HG02852 (cell line): Measurements from ENCODE around the gene STH.

Experiments used
- ATAC-seq: cut with Tn5 transposase; IDR thresholded peaks from one replicate; pipeline ENCODE4 v1.9.1; 2021; ENCODE audit warnings: mild to moderate bottlenecking, moderate library complexity; ENCODE audit not compliant: unreplicated experiment

STH gene

DNA sequence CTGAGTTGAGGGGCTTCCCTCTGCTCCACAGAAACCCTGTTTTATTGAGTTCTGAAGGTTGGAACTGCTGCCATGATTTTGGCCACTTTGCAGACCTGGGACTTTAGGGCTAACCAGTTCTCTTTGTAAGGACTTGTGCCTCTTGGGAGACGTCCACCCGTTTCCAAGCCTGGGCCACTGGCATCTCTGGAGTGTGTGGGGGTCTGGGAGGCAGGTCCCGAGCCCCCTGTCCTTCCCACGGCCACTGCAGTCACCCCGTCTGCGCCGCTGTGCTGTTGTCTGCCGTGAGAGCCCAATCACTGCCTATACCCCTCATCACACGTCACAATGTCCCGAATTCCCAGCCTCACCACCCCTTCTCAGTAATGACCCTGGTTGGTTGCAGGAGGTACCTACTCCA lies 26.0 kb downstream of the STH start:
- ATAC-seq, result no peak

- no peak for ATAC-seq
Observed at GRCh38 chr17:46025510-46026165, 26.6 kb downstream of the STH start.

DNA sequence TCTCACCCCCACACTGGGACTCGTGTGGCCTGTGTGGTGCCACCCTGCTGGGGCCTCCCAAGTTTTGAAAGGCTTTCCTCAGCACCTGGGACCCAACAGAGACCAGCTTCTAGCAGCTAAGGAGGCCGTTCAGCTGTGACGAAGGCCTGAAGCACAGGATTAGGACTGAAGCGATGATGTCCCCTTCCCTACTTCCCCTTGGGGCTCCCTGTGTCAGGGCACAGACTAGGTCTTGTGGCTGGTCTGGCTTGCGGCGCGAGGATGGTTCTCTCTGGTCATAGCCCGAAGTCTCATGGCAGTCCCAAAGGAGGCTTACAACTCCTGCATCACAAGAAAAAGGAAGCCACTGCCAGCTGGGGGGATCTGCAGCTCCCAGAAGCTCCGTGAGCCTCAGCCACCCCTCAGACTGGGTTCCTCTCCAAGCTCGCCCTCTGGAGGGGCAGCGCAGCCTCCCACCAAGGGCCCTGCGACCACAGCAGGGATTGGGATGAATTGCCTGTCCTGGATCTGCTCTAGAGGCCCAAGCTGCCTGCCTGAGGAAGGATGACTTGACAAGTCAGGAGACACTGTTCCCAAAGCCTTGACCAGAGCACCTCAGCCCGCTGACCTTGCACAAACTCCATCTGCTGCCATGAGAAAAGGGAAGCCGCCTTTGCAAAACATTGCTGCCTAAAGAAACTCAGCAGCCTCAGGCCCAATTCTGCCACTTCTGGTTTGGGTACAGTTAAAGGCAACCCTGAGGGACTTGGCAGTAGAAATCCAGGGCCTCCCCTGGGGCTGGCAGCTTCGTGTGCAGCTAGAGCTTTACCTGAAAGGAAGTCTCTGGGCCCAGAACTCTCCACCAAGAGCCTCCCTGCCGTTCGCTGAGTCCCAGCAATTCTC lies 27.4 kb downstream of the STH start:
- no peak for ATAC-seq

DNA sequence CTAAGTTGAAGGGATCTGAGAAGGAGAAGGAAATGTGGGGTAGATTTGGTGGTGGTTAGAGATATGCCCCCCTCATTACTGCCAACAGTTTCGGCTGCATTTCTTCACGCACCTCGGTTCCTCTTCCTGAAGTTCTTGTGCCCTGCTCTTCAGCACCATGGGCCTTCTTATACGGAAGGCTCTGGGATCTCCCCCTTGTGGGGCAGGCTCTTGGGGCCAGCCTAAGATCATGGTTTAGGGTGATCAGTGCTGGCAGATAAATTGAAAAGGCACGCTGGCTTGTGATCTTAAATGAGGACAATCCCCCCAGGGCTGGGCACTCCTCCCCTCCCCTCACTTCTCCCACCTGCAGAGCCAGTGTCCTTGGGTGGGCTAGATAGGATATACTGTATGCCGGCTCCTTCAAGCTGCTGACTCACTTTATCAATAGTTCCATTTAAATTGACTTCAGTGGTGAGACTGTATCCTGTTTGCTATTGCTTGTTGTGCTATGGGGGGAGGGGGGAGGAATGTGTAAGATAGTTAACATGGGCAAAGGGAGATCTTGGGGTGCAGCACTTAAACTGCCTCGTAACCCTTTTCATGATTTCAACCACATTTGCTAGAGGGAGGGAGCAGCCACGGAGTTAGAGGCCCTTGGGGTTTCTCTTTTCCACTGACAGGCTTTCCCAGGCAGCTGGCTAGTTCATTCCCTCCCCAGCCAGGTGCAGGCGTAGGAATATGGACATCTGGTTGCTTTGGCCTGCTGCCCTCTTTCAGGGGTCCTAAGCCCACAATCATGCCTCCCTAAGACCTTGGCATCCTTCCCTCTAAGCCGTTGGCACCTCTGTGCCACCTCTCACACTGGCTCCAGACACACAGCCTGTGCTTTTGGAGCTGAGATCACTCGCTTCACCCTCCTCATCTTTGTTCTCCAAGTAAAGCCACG lies 28.3 kb downstream of the STH start:
- no peak for ATAC-seq

- no peak for ATAC-seq
Observed at GRCh38 chr17:46027976-46028325, 28.9 kb downstream of the STH start.

DNA sequence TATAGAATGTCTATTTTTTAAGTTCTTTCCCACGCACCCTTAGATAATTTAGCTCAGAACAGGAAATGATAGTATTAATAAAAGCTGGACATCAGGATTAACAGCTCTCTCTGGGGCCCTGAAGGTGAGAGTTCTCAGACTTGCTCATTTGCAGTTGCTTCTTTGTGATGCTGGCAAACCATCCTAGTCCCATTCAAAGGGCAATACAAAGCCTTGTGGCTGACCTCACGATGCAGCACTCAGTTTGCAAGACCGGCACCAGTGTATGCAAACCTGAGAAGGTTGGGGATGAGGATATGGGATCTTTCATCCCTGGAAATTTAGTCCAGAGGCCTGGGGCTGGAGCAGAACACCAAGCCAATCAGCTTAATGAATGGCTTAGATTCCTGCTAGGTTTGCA lies 29.3 kb downstream of the STH start:
- no peak for ATAC-seq

- ATAC-seq, result no peak
Observed at GRCh38 chr17:46028981-46029565, 30.0 kb downstream of the STH start.

DNA sequence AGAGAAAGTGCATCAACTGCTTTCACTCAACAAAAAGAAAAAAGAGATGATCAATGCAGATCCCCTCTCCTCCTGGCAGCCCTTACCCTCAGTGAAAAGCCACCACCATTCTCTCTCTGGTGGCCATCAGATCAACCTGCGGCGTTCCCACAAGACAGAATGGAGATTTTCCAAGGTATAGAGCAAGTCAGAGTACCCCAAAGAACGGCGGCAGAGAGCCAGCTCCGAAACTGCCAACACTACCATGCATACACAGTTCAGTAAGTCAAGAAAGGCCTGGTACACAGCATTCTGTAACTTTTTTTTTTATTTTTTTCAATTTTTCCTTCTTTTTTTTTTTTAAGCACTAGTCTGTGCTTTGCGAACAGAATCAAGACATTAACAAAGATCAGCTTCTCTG lies 30.6 kb downstream of the STH start:
- no peak for ATAC-seq

DNA sequence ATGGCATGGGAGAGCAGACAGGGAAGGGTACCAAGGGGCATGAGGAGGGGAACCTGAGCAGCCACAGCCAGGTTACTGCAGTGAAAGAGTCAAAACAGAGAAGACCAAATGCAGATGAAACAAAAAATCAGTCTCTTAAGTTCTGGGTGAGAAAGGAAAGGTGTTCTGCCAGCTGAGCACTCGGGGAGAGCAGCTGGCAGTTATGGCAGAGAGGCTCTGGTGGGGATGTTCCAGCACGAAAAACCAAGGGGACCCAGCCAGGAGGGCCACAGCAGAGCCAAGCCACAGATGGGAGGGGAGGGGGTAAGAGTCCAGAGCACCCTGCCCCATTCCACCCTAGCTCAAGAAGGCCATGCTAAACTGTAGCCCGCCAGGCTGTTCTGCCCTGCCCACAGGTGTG lies 31.7 kb downstream of the STH start:
- ATAC-seq, result no peak

DNA sequence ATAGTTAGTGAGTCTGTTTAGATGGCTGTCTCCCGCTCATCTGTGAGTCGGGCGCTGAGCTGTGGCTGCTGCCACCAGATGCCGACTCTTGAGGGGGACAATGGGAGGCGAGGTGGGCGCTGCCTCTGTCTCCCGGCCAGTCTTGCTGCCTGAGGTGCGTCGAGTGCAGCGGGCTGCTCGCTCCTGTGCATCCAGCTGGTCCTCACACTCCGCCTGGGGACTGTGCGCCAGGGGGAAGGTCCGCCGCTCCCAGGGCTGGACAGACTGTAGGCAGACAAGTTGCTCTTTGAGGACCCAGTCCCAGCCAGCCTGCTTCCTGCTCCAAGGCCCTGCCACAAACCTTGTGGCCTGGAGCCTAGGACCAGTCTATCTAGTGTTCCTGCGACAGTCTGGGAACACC lies 32.4 kb downstream of the STH start:
- ATAC-seq, result no peak

DNA sequence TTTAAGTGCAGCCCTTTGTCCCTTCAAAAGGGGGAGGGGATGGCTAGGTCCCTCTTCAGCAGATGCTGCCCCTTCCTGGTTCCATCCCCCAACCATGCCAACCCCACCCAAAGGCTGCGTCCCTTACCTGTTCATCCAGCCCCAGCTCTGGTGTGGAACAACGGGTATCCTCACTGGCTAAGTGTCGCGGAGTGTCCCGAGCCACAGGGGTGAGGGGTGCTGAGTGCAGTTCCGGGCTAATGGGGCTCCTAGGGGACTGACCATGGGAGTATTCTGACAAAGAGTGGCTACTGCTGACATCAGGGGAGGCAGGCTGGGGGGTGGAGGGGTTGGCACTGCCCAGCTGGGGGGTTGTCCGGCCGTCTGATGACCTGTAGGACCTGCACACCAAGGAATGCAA lies 32.9 kb downstream of the STH start:
- no peak for ATAC-seq

DNA sequence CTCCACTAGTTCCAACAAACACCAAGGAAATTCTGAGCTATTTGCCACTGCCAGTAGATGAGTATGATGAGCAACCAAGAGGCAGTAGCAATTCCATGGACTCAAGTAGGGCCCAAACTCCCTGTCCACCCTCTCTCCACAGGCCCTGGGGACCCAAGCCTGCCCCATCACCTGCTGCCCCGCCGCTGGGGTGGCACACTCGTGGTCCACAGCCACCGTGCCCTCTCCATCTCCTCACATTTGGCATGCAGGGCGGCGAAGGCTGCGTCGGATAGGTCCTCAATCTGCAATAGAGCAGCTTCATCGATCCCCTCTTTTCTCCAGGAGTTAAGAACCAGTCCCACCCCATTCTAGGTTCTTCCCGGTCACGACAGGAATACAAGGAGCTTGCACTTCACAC lies 33.9 kb downstream of the STH start:
- no peak for ATAC-seq

GRCh38 chr17:46033392-46033791 lies 34.3 kb downstream of the STH start:
- ATAC-seq, result no peak

GRCh38 chr17:46035112-46035818 lies 36.2 kb downstream of the STH start:
- ATAC-seq, result no peak

GRCh38 chr17:46036491-46036890 lies 37.4 kb downstream of the STH start:
- no peak for ATAC-seq

GRCh38 chr17:46037722-46038255 lies 38.7 kb downstream of the STH start:
- ATAC-seq, result no peak

GRCh38 chr17:46038414-46038813 lies 39.4 kb downstream of the STH start:
- no peak for ATAC-seq

GRCh38 chr17:46038937-46039336 lies 39.9 kb downstream of the STH start:
- no peak for ATAC-seq

- no peak for ATAC-seq
Observed at GRCh38 chr17:46039592-46040186, 40.6 kb downstream of the STH start.

DNA sequence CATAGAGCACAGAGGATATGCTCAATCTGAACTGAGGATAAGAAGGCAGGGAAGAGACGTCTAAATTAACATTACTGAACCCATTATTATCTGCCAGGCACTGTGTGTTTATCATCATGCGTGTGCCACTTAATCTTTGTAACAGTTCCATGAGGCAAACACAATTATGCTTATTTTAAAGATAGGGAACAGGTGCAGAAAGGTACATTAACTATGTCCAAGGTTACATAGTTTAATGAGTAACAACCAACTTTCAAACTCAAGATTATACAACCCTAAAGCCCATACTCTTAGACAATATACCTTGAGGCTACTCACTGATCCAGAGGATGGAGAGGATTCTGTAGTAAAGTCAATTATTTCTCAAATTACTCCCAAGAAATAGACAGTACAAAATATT lies 43.2 kb downstream of the STH start:
- no peak for ATAC-seq
